ENCODE measurements around the gene ADAM17. TPM values are rescaled to one million over a fixed set of nuclear protein-coding genes. Genes with fewer than 3 reads are reported as not detected.

The ADAM17 gene
- total RNA-seq, 1 donor from 2014 or later, result 30.0 TPM

DNA sequence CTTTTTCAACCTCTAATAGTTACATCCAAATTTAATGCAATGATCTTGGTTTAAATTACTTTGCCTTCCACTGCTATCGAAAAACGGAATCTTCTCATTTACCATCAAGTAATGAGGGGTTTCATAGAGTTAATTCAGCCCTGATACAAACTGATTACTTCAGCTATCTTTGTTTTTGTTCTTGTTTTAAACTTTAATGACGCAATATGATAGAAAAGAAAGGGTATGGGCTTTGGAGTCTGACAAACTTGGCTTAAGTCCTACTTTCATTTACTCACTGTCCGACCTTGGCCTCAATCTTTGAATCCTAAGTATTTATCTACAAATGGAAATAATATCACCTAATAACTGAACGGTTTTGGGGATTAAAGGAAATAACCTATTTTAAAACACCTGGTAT is 16.1 kb downstream of the ADAM17 start:
- Mint-ChIP-seq H3K36me3 (ENCODE audit: low read depth) (peaks cover 1% of the 10 kb centered on the region), H3K4me1 (ENCODE audit: low read depth) (peaks cover 70% of the 10 kb centered on the region), H3K9me3 (ENCODE audit: low read depth) (no peaks in the 10 kb centered on the region), H3K27me3 (ENCODE audit: low read depth) (no peaks in the 10 kb centered on the region), H3K27ac (ENCODE audit: unreplicated experiment) (peak overlapping the region; percentile 88), H3K4me3 (ENCODE audit: unreplicated experiment) (no peak overlapping the region)
- DNase-seq (ENCODE audit: low spot score), result no peak
- TF ChIP-seq, protein P1, sequence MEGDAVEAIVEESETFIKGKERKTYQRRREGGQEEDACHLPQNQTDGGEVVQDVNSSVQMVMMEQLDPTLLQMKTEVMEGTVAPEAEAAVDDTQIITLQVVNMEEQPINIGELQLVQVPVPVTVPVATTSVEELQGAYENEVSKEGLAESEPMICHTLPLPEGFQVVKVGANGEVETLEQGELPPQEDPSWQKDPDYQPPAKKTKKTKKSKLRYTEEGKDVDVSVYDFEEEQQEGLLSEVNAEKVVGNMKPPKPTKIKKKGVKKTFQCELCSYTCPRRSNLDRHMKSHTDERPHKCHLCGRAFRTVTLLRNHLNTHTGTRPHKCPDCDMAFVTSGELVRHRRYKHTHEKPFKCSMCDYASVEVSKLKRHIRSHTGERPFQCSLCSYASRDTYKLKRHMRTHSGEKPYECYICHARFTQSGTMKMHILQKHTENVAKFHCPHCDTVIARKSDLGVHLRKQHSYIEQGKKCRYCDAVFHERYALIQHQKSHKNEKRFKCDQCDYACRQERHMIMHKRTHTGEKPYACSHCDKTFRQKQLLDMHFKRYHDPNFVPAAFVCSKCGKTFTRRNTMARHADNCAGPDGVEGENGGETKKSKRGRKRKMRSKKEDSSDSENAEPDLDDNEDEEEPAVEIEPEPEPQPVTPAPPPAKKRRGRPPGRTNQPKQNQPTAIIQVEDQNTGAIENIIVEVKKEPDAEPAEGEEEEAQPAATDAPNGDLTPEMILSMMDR (IDR thresholded peaks at IDR 0.05), result no peak

DNA sequence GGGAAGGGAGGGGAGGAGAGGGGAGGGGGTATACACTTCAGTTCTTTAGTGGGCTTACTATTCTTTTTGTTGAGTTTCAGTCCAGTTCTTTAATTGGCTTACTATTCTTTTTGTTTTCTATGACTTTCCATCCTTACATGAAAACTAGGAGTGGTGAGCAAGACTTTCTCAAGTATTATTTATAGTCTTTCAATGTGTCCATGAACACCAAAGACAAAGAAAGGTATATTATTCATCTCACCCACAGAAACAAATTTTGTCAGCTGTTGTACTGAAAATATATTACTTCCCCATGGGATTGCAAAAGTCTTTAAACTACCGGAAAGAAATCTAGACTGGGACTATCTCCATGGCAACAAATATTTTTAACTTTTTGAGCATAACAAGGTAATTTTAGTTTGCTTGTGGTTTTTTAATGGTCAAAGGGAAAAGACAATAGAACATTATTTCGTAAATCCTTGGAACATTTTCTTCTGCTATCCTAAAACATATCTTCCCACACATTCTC is 17.6 kb downstream of the ADAM17 start:
- no peak overlapping the region for H3K4me3 Mint-ChIP-seq (ENCODE audit: unreplicated experiment)
- peak overlapping the region; percentile 88 for H3K27ac Mint-ChIP-seq (ENCODE audit: unreplicated experiment)
- H3K4me1 Mint-ChIP-seq (ENCODE audit: low read depth), result peaks cover 61% of the 10 kb centered on the region
- no peaks in the 10 kb centered on the region for H3K27me3 Mint-ChIP-seq (ENCODE audit: low read depth)
- peaks cover 5% of the 10 kb centered on the region for H3K36me3 Mint-ChIP-seq (ENCODE audit: low read depth)
- DNase-seq (ENCODE audit: low spot score), result no peak
- H3K9me3 Mint-ChIP-seq (ENCODE audit: low read depth), result no peaks in the 10 kb centered on the region
- TF ChIP-seq, protein P1 (IDR thresholded peaks at IDR 0.05), result no peak

GRCh38 chr2:9536504-9536903 is 19.1 kb downstream of the ADAM17 start:
- peaks cover 5% of the 10 kb centered on the region for H3K36me3 Mint-ChIP-seq (ENCODE audit: low read depth)
- no peaks in the 10 kb centered on the region for H3K27me3 Mint-ChIP-seq (ENCODE audit: low read depth)
- no peak for DNase-seq (ENCODE audit: low spot score)
- peaks cover 62% of the 10 kb centered on the region for H3K4me1 Mint-ChIP-seq (ENCODE audit: low read depth)
- TF ChIP-seq, protein P1 (IDR thresholded peaks at IDR 0.05), result no peak
- H3K4me3 Mint-ChIP-seq (ENCODE audit: unreplicated experiment), result no peak overlapping the region
- peak overlapping the region; percentile 45 for H3K27ac Mint-ChIP-seq (ENCODE audit: unreplicated experiment)
- H3K9me3 Mint-ChIP-seq (ENCODE audit: low read depth), result no peaks in the 10 kb centered on the region

GRCh38 chr2:9535177-9535576 is 20.5 kb downstream of the ADAM17 start:
- TF ChIP-seq, protein P1 (IDR thresholded peaks at IDR 0.05), result no peak
- Mint-ChIP-seq H3K9me3 (ENCODE audit: low read depth) (no peaks in the 10 kb centered on the region), H3K36me3 (ENCODE audit: low read depth) (peaks cover 7% of the 10 kb centered on the region), H3K4me1 (ENCODE audit: low read depth) (peaks cover 54% of the 10 kb centered on the region), H3K27ac (ENCODE audit: unreplicated experiment) (no peak overlapping the region), H3K4me3 (ENCODE audit: unreplicated experiment) (no peak overlapping the region), H3K27me3 (ENCODE audit: low read depth) (no peaks in the 10 kb centered on the region)
- no peak for DNase-seq (ENCODE audit: low spot score)

GRCh38 chr2:9533663-9534062 is 22.0 kb downstream of the ADAM17 start:
- Mint-ChIP-seq H3K9me3 (ENCODE audit: low read depth) (no peaks in the 10 kb centered on the region), H3K4me3 (ENCODE audit: unreplicated experiment) (no peak overlapping the region), H3K4me1 (ENCODE audit: low read depth) (peaks cover 39% of the 10 kb centered on the region), H3K36me3 (ENCODE audit: low read depth) (peaks cover 11% of the 10 kb centered on the region), H3K27ac (ENCODE audit: unreplicated experiment) (no peak overlapping the region), H3K27me3 (ENCODE audit: low read depth) (no peaks in the 10 kb centered on the region)
- DNase-seq (ENCODE audit: low spot score), result no peak
- TF ChIP-seq, protein P1 (IDR thresholded peaks at IDR 0.05), result no peak

Data from chondrocyte (in vitro differentiated cells).